ENCODE data around the gene ZNF710.

- TF ChIP-seq CTCF (IDR thresholded peaks at IDR 0.05) (no peak), POLR2AphosphoS5 (IDR thresholded peaks at IDR 0.05) (no peak), EP300 (IDR thresholded peaks at IDR 0.05; ENCODE audit: low read depth) (no peak), POLR2A (IDR thresholded peaks at IDR 0.05) (no peak)
Observed at GRCh38 chr15:90121086-90121485, 120.0 kb downstream of the ZNF710 start.
